Pancreas (tissue), 10 donors: ENCODE data around the gene LIPE. TPM values are rescaled to one million over a fixed set of nuclear protein-coding genes. Genes with fewer than 3 reads are reported as not detected.
A peak's percentile ranks its signal among the peaks of the same experiment; 100 is the strongest.

Experiments used
- ATAC-seq, 4 donors: fragments of 200-7000 bp; cut with Tn5 transposase; one replicate each; pipeline versions ENCODE4 v1.8.0 to v1.9.1; 2020; ENCODE audit warnings: mild to moderate bottlenecking in 4 of 4, moderate library complexity in 4 of 4
- DNase-seq, 6 donors: peaks; one replicate each; pipeline ENCODE4 v3.0.0-alpha.2; 2020
- FAIRE-seq: peaks from 2 replicates; lab custom pipeline; 2012; peaks lifted over from hg19 to GRCh38; lab: Jason Lieb, UNC
- H3K27ac ChIP-seq, 4 donors: fragments of 200-600 bp; sonication (generic); 1 replicate in 3 of 4; 2 replicates in 1 of 4; pipeline versions ENCODE4 v1.5.0 to v1.8.0; 2020
- H3K27me3 ChIP-seq, 4 donors: fragments of 200-600 bp; one replicate each; pipeline ENCODE4 v1.8.0; 2021
- H3K36me3 ChIP-seq, 3 donors: fragments of 200-600 bp; sonication (generic) in 1 of 3; one replicate each; pipeline versions ENCODE4 v1.5.0 to v1.8.0; 2020 to 2021
- H3K4me1 ChIP-seq, 3 donors: fragments of 200-600 bp; one replicate each; pipeline ENCODE4 v1.8.0; 2021
- H3K4me3 ChIP-seq, 4 donors: fragments of 200-600 bp; sonication (generic) in 2 of 4; one replicate each; pipeline versions ENCODE4 v1.5.0 to v1.8.0; 2020 to 2021
- H3K9me3 ChIP-seq, 4 donors: fragments of 200-600 bp; one replicate each; pipeline ENCODE4 v1.8.0; 2021
- WGBS, 2 donors: extraction: QIAGEN DNeasy Blood & Tissue Kit; methylation state at CpG; one replicate each; pipeline ENCODE4 v1.1.7; 2013; 5-methylcytosine and 5-hydroxymethylcytosine counted together
- intact Hi-C, 3 donors: fragments of 100-400 bp; cut with DNase I; formaldehyde crosslinking; loops; one replicate each; pipeline versions ENCODE4 v1.11.1 to v1.14.2; 2022
- polyA plus RNA-seq, 2 donors: library from polyadenylated mRNA; stranded (reverse); fragments of 200-250 nt; gene quantifications; one replicate each; pipeline ENCODE4 v1.2.3, GENCODE V29; 2013
- total RNA-seq, 6 donors: library from RNA; stranded (reverse); fragmentation: NEBNext Ultra II Directional in 4 of 6; extraction: Animal tissue kit (Norgen Biotek cat#: 25700) in 4 of 6; gene quantifications; one replicate each; pipeline versions ENCODE4 v1.2.1 to v1.2.4, GENCODE V29; 2021 to 2023
- TF ChIP-seq, protein P1 (sequence below), 4 donors: fragments of 200-600 bp; sonication (generic) in 3 of 4; IDR thresholded peaks; one replicate each; pipeline versions ENCODE4 v1.5.0 to v1.8.0; 2021; ENCODE audit warnings: antibody characterized with exemption in 4 of 4
- donor health status: healthy with polysubstance abuse.
- donor health status: DM: no; HTN: no; CAD: no; lungs with moderate emphysema.
- donor health status: DM: no; HTN: no; CAD: no.
- donor health status: control.
- donor health status: control.
- donor health status: Bipolar disorder and iron deficiency.
- donor health status: DM: yes; HTN: yes; CAD: no.
- donor health status: DM: no; HTN: no; CAD: no.
- donor health status: DM: no; HTN: no; CAD: no.
- donor health status: DM: yes; HTN: yes; CAD: no.

Gene LIPE
- total and polyA plus RNA-seq, 8 donors, result 1.6 to 38.3 (median 5.6) TPM

DNA sequence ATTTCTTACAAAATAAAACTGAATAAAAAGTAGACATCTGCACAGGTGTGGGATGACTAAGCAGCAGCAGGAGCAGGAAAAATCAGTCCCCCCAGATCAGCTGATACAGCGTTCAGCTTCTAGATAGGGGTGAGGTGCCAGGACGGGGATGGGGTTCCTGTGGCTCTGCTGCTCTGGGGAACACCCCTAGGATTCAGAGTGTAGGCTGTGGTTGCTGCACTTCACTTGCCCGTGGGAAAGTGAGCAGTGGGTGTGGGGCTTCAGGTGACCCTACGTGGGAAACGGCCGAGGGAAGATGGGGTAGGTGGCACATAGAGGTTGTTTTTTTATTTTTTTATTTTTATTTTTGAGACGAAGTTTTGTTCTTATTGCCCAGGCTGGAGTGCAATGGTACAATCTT is 18.8 kb upstream of the LIPE start:
- Histone ChIP-seq H3K36me3 (no peaks in the 10 kb centered on the region), H3K27me3 (no peaks in the 10 kb centered on the region), H3K27ac (no peak overlapping the region), H3K4me1 (peaks cover 7 to 32% (median 24%) of the 10 kb centered on the region in 3 donors), H3K4me3 (no peak overlapping the region), H3K9me3 (no peaks in the 10 kb centered on the region)
- TF ChIP-seq, protein P1, sequence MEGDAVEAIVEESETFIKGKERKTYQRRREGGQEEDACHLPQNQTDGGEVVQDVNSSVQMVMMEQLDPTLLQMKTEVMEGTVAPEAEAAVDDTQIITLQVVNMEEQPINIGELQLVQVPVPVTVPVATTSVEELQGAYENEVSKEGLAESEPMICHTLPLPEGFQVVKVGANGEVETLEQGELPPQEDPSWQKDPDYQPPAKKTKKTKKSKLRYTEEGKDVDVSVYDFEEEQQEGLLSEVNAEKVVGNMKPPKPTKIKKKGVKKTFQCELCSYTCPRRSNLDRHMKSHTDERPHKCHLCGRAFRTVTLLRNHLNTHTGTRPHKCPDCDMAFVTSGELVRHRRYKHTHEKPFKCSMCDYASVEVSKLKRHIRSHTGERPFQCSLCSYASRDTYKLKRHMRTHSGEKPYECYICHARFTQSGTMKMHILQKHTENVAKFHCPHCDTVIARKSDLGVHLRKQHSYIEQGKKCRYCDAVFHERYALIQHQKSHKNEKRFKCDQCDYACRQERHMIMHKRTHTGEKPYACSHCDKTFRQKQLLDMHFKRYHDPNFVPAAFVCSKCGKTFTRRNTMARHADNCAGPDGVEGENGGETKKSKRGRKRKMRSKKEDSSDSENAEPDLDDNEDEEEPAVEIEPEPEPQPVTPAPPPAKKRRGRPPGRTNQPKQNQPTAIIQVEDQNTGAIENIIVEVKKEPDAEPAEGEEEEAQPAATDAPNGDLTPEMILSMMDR (IDR thresholded peaks at IDR 0.05), result no peak
- DNase-seq, result no peak
- no peak for ATAC-seq
- no peak for FAIRE-seq
- WGBS, 2 donors, result 83 to 91% methylated on average over 7 of the region's 7 CpGs
- intact Hi-C loops, result no loop called here

DNA sequence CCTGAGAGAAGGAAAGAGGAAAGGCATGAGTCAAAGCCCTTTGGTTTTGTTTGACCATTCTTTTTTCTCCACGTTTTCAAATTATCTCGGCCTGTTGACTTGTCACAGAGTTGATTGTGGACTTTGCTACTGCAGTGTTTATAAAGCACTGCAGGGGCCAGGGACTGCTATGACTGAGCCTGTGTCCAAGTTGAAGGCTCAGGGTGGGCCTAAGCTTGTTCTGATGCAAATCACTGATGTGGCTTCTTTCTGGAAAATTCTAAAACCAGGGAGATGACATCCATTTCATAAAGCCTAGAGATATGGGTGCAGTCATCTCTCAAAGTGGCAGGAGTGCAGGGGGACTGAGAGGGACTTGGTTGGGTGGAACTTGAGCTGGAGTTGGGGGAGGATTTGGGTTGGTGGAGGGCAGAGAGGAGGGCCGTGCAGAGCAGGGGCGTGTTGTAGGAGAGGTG is 16.8 kb upstream of the LIPE start:
- TF ChIP-seq, protein P1 (IDR thresholded peaks at IDR 0.05), result no peak
- H3K4me1 ChIP-seq, result peaks cover 12 to 32% (median 19%) of the 10 kb centered on the region in 3 donors
- WGBS, 2 donors, result 25 to 37% methylated on average over 4 of the region's 4 CpGs
- no peaks in the 10 kb centered on the region for H3K27me3 ChIP-seq
- no peaks in the 10 kb centered on the region for H3K9me3 ChIP-seq
- no peaks in the 10 kb centered on the region for H3K36me3 ChIP-seq
- no peak overlapping the region for H3K4me3 ChIP-seq
- no peak for FAIRE-seq
- H3K27ac ChIP-seq, result peak overlapping the region in 3 of 4 donors; percentile 17 to 88 (median 83)
- ATAC-seq, result peak; percentile 66 to 81 (median 72)
- intact Hi-C loops, result no loop called here
- peak in 1 of 6 donors; percentile 30 for DNase-seq

DNA sequence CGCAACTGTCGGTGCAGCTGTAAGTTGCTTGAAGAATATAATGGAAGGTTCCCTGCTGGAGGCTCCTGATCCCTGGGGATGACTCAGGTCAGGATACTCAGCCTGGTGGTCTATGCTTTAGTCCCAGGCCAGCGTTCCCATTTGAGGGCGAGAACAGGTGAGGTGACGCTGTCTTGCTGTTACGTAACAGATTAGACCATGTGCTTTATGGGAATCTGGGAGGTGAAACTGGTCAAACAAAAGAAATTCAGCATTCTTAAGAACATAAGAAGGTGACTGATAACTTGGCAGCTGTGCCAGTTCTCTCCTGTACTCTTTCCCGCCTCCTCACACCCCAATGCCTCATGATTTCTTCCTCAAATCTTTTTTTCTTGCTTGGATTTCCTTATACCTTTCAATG is 15.6 kb upstream of the LIPE start, which contains the start of gene CXCL17:
Gene CXCL17 (minus strand): TSS at position 114 of the 400 bp plus-strand sequence. CDS start 114 bp downstream, outside the sequence.
- FAIRE-seq (no peak), ATAC-seq (peak; percentile 51 to 62 (median 58)), DNase-seq (peak in 3 of 6 donors; percentile 52 to 58 (median 52))
- H3K9me3 ChIP-seq, result no peaks in the 10 kb centered on the region
- intact Hi-C loops, result no loop called here
- TF ChIP-seq, protein P1 (IDR thresholded peaks at IDR 0.05), result no peak
- H3K36me3 ChIP-seq, result no peaks in the 10 kb centered on the region
- WGBS, 2 donors, result 46 to 53% methylated on average over 7 of the region's 7 CpGs
- H3K27ac ChIP-seq, result peak within 1 kb of the TSS; percentile 17 to 88 (median 68)
- H3K4me3 ChIP-seq, result peak within 1 kb of the TSS in 1 of 4 donors; percentile 26
- no peaks in the 10 kb centered on the region for H3K27me3 ChIP-seq
- peaks cover 12 to 36% (median 19%) of the 10 kb centered on the region in 3 donors for H3K4me1 ChIP-seq

DNA sequence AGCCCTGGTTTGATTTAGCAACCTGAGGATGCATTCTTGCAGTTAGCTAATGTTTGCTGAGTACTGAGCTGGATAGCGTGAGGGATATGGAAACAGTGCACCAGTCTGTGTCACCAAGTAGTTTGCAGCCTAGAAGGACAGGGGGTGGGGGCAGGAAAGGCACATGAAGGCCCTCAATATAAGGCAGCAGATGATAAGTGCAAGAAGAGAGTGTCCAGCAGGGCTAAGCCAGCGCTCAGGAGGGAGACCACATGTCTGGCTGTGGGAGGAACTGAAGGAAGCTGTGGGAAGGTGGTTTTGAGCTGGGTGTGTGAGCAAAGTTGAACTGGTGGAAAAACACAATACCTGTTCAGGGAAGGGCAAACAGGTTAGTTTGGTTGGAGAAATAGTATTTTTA is 13.9 kb upstream of the LIPE start:
- TF ChIP-seq, protein P1 (IDR thresholded peaks at IDR 0.05), result no peak
- no peak overlapping the region for H3K4me3 ChIP-seq
- WGBS, 2 donors, result 61% methylated on average over 2 of the region's 2 CpGs
- peak overlapping the region in 2 of 4 donors; percentile 6 to 26 for H3K27ac ChIP-seq
- H3K36me3 ChIP-seq, result no peaks in the 10 kb centered on the region
- no peak for FAIRE-seq
- H3K27me3 ChIP-seq, result no peaks in the 10 kb centered on the region
- intact Hi-C loops, result no loop called here
- no peaks in the 10 kb centered on the region for H3K9me3 ChIP-seq
- peaks cover 12 to 36% (median 19%) of the 10 kb centered on the region in 3 donors for H3K4me1 ChIP-seq
- no peak for DNase-seq
- ATAC-seq, result peak in 3 of 4 donors; percentile 6 to 17 (median 6)
